Mesendoderm (in vitro differentiated cells): ENCODE measurements around the gene ABCC1.

ENCODE experiments used
- DNase-seq: peaks from one replicate; pipeline ENCODE4 v3.0.0; 2013
- H2AK5ac ChIP-seq: 2 replicates; pipeline ENCODE4 v1.6.1; 2013; ENCODE audit warnings: low read length, inconsistent platforms
- H2BK120ac ChIP-seq: 2 replicates; pipeline ENCODE4 v1.6.1; 2013; ENCODE audit warnings: low read depth, mild to moderate bottlenecking, low read length, moderate library complexity, mixed read lengths
- H2BK15ac ChIP-seq: replicated peaks from 2 replicates; pipeline ENCODE4 v1.6.1; 2013; ENCODE audit warnings: low read depth, mild to moderate bottlenecking, moderate library complexity
- H2BK5ac ChIP-seq: 2 replicates; pipeline ENCODE4 v1.6.1; 2013; ENCODE audit warnings: low read length, inconsistent platforms
- H3K18ac ChIP-seq: 2 replicates; pipeline ENCODE4 v1.6.1; 2013; ENCODE audit warnings: mild to moderate bottlenecking, low read length, mixed read lengths
- H3K23ac ChIP-seq: one replicate; pipeline ENCODE4 v1.6.1; 2013; ENCODE audit warnings: low read length
- H3K27ac ChIP-seq: 2 replicates; pipeline ENCODE4 v1.5.1; 2013; ENCODE audit warnings: low read depth, mild to moderate bottlenecking, inconsistent platforms, low read length, moderate library complexity
- H3K27me3 ChIP-seq: 2 replicates; pipeline ENCODE4 v1.6.1; 2013; ENCODE audit warnings: low read length, control low read depth, mild to moderate bottlenecking, inconsistent platforms; ENCODE audit not compliant: insufficient read depth, poor library complexity
- H3K36me3 ChIP-seq: 2 replicates; pipeline ENCODE4 v1.6.1; 2013; ENCODE audit warnings: low read length, inconsistent platforms; ENCODE audit not compliant: control insufficient read depth, insufficient read depth
- H3K4ac ChIP-seq: one replicate; pipeline ENCODE4 v1.6.1; 2013; ENCODE audit warnings: low read depth, mild to moderate bottlenecking, low read length, moderate library complexity
- H3K4me1 ChIP-seq: 2 replicates; pipeline ENCODE4 v1.6.1; 2013; ENCODE audit warnings: low read depth, low read length, inconsistent platforms; ENCODE audit not compliant: control insufficient read depth
- H3K4me2 ChIP-seq: 2 replicates; pipeline ENCODE4 v1.6.1; 2013; ENCODE audit warnings: low read length
- H3K4me3 ChIP-seq: 2 replicates; pipeline ENCODE4 v1.5.1; 2013; ENCODE audit warnings: mild to moderate bottlenecking, low read length
- H3K56ac ChIP-seq: one replicate; pipeline ENCODE4 v1.6.1; 2013; ENCODE audit warnings: low read length
- H3K79me1 ChIP-seq: 2 replicates; pipeline ENCODE4 v1.6.1; 2013; ENCODE audit warnings: low read length, inconsistent platforms
- H3K79me2 ChIP-seq: 2 replicates; pipeline ENCODE4 v1.6.1; 2013; ENCODE audit warnings: mild to moderate bottlenecking, low read length; ENCODE audit not compliant: control insufficient read depth, insufficient read depth
- H3K9ac ChIP-seq: 2 replicates; pipeline ENCODE4 v1.6.1; 2013; ENCODE audit warnings: low read length, inconsistent platforms
- H4K5ac ChIP-seq: one replicate; pipeline ENCODE4 v1.6.1; 2013; ENCODE audit warnings: low read length
- H4K8ac ChIP-seq: one replicate; pipeline ENCODE4 v1.6.1; 2013; ENCODE audit warnings: low read depth, mild to moderate bottlenecking, control low read depth, low read length, moderate library complexity
- WGBS: extraction: QIAGEN DNeasy Blood & Tissue Kit; methylation state at CpG from one replicate; pipeline ENCODE4 v1.1.7; 2013; ENCODE audit warnings: low lambda C conversion rate, missing lambda C conversion rate; ENCODE audit not compliant: insufficient coverage; ENCODE audit errors: extremely low coverage; 5-methylcytosine and 5-hydroxymethylcytosine counted together

Gene ABCC1

DNA sequence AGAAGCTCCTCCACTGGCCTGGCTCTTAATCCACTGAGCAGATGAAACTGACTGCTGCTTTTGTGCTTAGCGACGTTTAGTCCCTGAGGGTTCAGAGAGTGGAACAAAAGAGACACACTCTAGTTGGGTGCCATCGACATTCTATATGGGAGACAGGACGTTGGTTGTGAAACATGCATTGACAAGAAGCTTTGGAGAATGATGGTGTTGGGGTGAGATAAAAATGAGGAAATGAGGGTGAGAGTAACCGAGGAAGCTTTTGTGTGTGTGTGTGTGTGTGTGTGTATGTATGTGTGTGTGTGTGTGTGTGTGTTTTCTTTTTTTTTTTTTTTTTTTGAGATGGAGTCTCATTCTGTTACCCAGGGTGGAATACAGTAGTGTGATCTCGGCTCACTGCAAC, 89.5 kb downstream of the ABCC1 start:
- H3K36me3 ChIP-seq, result peaks cover 3% of the 10 kb centered on the region
- no peak overlapping the region for H3K56ac ChIP-seq
- no peak overlapping the region for H3K4ac ChIP-seq
- no peak overlapping the region for H3K27ac ChIP-seq
- DNase-seq, result no peak
- no peaks in the 10 kb centered on the region for H3K4me1 ChIP-seq
- H2BK5ac ChIP-seq, result no peak overlapping the region
- H4K5ac ChIP-seq, result no peak overlapping the region
- 100% methylated on average over 1 of the region's 6 CpGs for WGBS
- H2BK120ac ChIP-seq, result no peak overlapping the region
- no peaks in the 10 kb centered on the region for H3K79me2 ChIP-seq
- no peaks in the 10 kb centered on the region for H3K79me1 ChIP-seq
- H3K27me3 ChIP-seq, result no peaks in the 10 kb centered on the region
- H2BK15ac ChIP-seq, result no peak overlapping the region
- H3K18ac ChIP-seq, result no peak overlapping the region
- no peak overlapping the region for H3K9ac ChIP-seq
- H3K4me3 ChIP-seq, result no peak overlapping the region
- no peak overlapping the region for H3K23ac ChIP-seq
- no peak overlapping the region for H3K4me2 ChIP-seq
- no peak overlapping the region for H4K8ac ChIP-seq
- no peak overlapping the region for H2AK5ac ChIP-seq

DNA sequence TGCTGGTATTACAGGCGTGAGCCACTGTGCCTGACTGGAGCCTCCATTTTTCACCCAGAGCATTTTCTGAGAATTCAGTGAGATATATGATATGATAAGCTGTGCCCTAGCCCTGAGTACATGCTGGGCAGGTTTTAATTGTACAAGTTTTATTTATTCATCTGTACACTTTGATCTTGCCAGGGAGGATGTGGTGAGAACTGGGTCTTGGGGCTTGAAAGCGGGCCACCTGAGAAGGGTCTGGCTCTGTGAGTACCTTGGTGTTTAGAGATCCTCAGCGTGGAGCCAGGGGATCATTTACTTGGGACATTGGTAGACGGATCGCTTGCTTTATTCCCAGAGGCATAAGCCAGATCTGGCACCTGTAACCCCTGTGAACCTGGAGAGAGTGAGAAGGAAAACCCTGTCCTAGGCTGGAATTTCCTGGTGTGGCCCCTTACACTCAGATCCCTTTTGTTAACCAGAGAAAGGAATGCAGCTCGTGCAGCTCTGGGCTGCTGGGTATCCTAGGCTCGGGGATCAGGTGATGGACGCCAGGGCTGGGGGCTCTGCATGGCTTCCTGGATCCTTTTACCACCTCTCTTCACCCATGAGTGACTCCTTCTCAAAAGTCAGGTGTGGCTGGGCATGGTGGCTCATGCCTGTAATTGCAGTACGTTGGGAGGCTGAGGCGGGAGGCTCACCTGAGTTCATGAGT, 91.9 kb downstream of the ABCC1 start:
- Histone ChIP-seq H3K18ac (no peak overlapping the region), H3K4me3 (no peak overlapping the region), H2BK15ac (no peak overlapping the region), H2AK5ac (no peak overlapping the region), H2BK120ac (no peak overlapping the region), H3K4me1 (no peaks in the 10 kb centered on the region), H3K23ac (no peak overlapping the region), H3K9ac (no peak overlapping the region), H3K4ac (no peak overlapping the region), H3K79me1 (no peaks in the 10 kb centered on the region), H3K36me3 (peaks cover 16% of the 10 kb centered on the region), H4K5ac (no peak overlapping the region), H3K27me3 (no peaks in the 10 kb centered on the region), H3K56ac (no peak overlapping the region), H4K8ac (no peak overlapping the region), H3K4me2 (no peak overlapping the region), H2BK5ac (no peak overlapping the region), H3K79me2 (no peaks in the 10 kb centered on the region), H3K27ac (no peak overlapping the region)
- no CpG with 5 or more reads among the region's 10 CpGs for WGBS
- peak; percentile 46 for DNase-seq

DNA sequence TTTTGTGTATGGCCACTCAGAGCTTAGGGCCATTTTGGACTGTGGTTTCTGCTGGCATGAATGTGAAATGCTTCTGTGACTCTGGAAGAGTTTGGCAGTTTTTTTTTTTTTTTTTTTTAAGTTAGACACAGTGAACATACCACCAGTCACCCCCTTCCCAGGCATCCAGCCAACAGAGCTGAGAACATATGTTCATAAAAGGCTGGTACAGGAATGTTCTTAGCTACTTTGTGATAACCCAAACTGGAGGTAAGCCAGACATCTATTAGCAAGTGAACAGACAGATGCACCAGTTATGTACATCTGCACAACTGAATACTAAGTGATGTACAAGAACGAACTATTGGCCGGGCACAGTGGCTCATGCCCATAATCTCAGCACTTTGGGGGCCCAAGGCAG, 92.7 kb downstream of the ABCC1 start:
- H3K79me1 ChIP-seq, result no peaks in the 10 kb centered on the region
- no peak overlapping the region for H3K27ac ChIP-seq
- no peak for DNase-seq

DNA sequence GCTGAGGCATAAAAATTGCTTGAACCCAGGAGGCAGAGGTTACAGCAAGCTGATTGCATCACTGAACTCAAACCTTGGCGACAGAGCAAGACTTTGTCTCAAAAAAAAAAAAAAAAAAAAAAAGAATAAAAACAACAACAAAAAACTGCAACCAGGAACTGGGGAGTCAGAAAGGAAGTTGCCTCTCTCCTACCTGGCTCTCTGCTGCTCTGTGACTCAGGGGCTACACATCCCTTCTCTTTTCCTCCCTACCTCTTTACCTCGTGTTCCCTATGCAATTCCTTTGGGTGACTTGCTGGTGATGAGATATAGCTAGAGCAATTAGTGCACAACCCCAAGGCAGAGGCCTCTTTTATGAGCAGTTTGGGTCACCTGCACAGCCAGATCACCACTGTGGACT, 95.9 kb downstream of the ABCC1 start:
- Histone ChIP-seq H3K4me1 (no peaks in the 10 kb centered on the region), H3K9ac (no peak overlapping the region), H2BK5ac (no peak overlapping the region), H3K23ac (no peak overlapping the region), H3K4ac (no peak overlapping the region), H3K56ac (no peak overlapping the region), H3K79me1 (no peaks in the 10 kb centered on the region), H3K27me3 (no peaks in the 10 kb centered on the region), H3K4me3 (no peak overlapping the region), H2BK120ac (no peak overlapping the region), H2BK15ac (no peak overlapping the region), H4K8ac (no peak overlapping the region), H3K27ac (no peak overlapping the region), H3K79me2 (no peaks in the 10 kb centered on the region), H2AK5ac (no peak overlapping the region), H3K4me2 (no peak overlapping the region), H3K36me3 (peaks cover 15% of the 10 kb centered on the region), H4K5ac (no peak overlapping the region), H3K18ac (no peak overlapping the region)
- no CpG with 5 or more reads among the region's 2 CpGs for WGBS
- DNase-seq, result no peak

More for the DNA sequence above, 92.7 kb downstream of the ABCC1 start:
- no peak overlapping the region for H3K18ac ChIP-seq
- H2BK15ac ChIP-seq, result no peak overlapping the region
- H3K23ac ChIP-seq, result no peak overlapping the region
- no peak overlapping the region for H3K56ac ChIP-seq
- no CpG with 5 or more reads among the region's 2 CpGs for WGBS
- H2AK5ac ChIP-seq, result no peak overlapping the region
- peaks cover 13% of the 10 kb centered on the region for H3K36me3 ChIP-seq
- no peak overlapping the region for H3K4ac ChIP-seq
- no peak overlapping the region for H4K8ac ChIP-seq
- H3K4me1 ChIP-seq, result no peaks in the 10 kb centered on the region
- no peak overlapping the region for H3K9ac ChIP-seq
- no peak overlapping the region for H3K4me2 ChIP-seq
- H4K5ac ChIP-seq, result no peak overlapping the region
- no peaks in the 10 kb centered on the region for H3K79me2 ChIP-seq
- no peaks in the 10 kb centered on the region for H3K27me3 ChIP-seq
- H2BK120ac ChIP-seq, result no peak overlapping the region
- no peak overlapping the region for H3K4me3 ChIP-seq
- no peak overlapping the region for H2BK5ac ChIP-seq

DNA sequence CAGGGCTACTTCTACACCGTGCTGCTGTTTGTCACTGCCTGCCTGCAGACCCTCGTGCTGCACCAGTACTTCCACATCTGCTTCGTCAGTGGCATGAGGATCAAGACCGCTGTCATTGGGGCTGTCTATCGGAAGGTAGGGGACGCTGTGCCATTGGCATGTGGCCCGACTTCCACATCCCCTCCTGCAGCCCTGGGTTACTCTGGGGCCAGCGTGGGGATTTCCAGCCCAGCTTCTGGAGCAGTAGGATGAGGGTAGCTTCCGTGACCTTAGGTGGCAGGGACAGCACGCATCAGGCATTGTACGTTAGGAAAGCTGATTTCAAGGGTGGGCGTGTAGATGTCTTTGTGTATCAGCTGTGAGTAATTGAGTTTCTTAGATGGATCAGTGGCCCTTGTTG, 96.5 kb downstream of the ABCC1 start:
- H2AK5ac ChIP-seq, result no peak overlapping the region
- no peak overlapping the region for H4K5ac ChIP-seq
- H3K4me2 ChIP-seq, result no peak overlapping the region
- no peak overlapping the region for H2BK15ac ChIP-seq
- H3K79me1 ChIP-seq, result no peaks in the 10 kb centered on the region
- H3K18ac ChIP-seq, result no peak overlapping the region
- no peak overlapping the region for H2BK5ac ChIP-seq
- H3K9ac ChIP-seq, result no peak overlapping the region
- H3K27ac ChIP-seq, result no peak overlapping the region
- no peak overlapping the region for H3K23ac ChIP-seq
- WGBS, result no CpG with 5 or more reads among the region's 12 CpGs
- no peak overlapping the region for H2BK120ac ChIP-seq
- no peak overlapping the region for H4K8ac ChIP-seq
- no peak overlapping the region for H3K4ac ChIP-seq
- no peaks in the 10 kb centered on the region for H3K79me2 ChIP-seq
- peaks cover 15% of the 10 kb centered on the region for H3K36me3 ChIP-seq
- H3K27me3 ChIP-seq, result no peaks in the 10 kb centered on the region
- no peak for DNase-seq
- no peak overlapping the region for H3K4me3 ChIP-seq
- no peak overlapping the region for H3K56ac ChIP-seq
- H3K4me1 ChIP-seq, result no peaks in the 10 kb centered on the region

DNA sequence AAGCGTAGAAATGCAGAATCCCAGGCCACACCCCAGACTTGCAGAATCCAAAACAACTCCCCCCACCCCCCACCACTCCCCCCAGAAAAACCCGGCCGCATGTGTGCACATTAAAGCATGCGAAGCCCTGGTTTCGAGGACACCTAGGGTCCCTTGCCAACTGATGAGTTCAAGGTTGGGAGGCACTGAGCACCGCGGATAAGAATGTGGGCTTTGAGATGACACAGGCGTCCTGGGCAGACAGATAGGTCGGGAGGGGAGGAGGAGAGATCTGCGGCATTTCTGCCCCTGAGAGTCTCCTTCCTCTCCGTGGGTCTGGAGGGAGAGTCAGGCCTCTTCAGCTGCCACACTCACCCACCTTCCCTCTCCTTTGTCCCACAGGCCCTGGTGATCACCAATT, 98.3 kb downstream of the ABCC1 start:
- H2AK5ac ChIP-seq, result no peak overlapping the region
- H4K8ac ChIP-seq, result no peak overlapping the region
- H3K9ac ChIP-seq, result no peak overlapping the region
- no peak overlapping the region for H3K27ac ChIP-seq
- H3K56ac ChIP-seq, result no peak overlapping the region
- H3K18ac ChIP-seq, result no peak overlapping the region
- no peak overlapping the region for H4K5ac ChIP-seq
- H3K4me1 ChIP-seq, result no peaks in the 10 kb centered on the region
- no peak overlapping the region for H2BK120ac ChIP-seq
- no CpG with 5 or more reads among the region's 11 CpGs for WGBS
- H3K23ac ChIP-seq, result no peak overlapping the region
- no peak overlapping the region for H3K4me3 ChIP-seq
- DNase-seq, result no peak
- no peak overlapping the region for H3K4ac ChIP-seq
- H3K27me3 ChIP-seq, result no peaks in the 10 kb centered on the region
- H3K4me2 ChIP-seq, result no peak overlapping the region
- no peaks in the 10 kb centered on the region for H3K79me1 ChIP-seq
- peaks cover 15% of the 10 kb centered on the region for H3K36me3 ChIP-seq
- H2BK5ac ChIP-seq, result no peak overlapping the region
- no peak overlapping the region for H2BK15ac ChIP-seq
- H3K79me2 ChIP-seq, result no peaks in the 10 kb centered on the region
